IPS DF 19.7 (cell line): ENCODE measurements around the gene HTRA3.
A peak's percentile ranks its signal among the peaks of the same experiment; 100 is the strongest.

Experiments used
- DNase-seq: peaks from one replicate; pipeline ENCODE4 v3.0.0-alpha.2; 2013; ENCODE audit warnings: low read depth, low spot score

HTRA3 gene

DNA sequence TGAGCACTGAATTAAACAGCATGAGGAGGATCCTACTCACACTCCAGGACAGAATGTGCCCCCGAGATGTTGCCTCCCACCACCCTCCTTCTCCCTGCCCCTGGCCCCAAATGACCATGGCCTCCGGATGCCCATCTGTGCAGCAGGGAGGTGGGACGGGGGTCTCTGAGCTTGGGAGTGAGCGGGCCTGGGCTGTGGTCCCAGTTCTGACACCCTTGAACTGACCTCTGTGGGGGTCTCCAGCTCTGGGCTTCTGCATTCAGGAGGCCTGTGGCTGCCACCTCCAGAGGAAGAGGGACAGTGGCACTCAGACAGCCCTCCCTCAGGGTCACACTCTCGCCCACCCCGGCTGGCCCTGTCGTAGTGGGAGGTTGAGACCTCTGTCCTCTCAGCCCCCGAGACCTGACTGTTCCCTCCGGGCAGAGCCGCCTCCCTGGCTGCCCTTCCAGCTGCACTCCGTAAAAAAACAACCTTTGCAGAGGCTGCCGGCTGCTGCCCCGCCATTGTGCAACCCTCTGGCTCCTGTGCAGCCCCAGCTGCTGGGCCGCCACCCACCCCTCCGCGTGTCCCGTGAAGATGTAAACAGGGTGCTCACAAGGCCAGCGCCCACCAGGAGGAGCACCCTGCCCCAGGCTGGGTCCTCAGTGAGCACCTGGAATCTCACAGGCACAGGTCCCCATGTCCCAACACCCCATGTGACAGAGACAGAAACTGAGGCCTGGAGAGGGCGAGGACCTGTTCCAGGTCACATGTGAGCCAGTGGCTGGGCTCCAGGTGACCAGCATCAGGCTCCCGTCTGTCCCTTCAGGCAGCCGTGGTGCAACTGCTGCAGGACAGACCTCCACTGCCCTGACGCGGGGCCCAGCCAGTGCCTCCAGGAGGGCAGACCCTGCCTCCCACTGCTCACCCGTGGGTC is 39.6 kb downstream of the HTRA3 start:
- no peak for DNase-seq

DNA sequence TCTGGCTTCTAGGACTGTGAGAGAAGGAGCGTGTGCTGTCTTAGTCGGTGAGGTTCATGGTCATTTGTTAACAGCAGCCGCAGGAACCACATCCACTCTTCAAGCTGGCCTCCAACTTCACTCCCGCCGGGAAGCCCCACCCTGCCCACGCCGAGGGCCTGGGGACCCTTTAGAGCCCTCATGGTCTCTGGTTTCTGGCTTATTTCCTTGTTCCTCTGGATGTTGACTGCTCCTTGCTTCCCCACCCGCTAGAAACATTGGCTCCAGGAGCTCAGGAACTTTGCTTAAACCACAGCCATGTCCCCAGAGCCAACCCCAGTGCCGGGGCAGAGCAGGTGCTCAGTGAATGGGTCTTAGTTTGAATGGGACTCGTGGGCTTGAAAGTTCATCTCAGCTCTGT is 40.8 kb downstream of the HTRA3 start:
- DNase-seq, result no peak

- DNase-seq, result no peak
These were observed 41.8 kb downstream of the HTRA3 start for GRCh38 chr4:8311101-8312068.

- no peak for DNase-seq
These were observed 42.5 kb downstream of the HTRA3 start for GRCh38 chr4:8312069-8312445.

DNA sequence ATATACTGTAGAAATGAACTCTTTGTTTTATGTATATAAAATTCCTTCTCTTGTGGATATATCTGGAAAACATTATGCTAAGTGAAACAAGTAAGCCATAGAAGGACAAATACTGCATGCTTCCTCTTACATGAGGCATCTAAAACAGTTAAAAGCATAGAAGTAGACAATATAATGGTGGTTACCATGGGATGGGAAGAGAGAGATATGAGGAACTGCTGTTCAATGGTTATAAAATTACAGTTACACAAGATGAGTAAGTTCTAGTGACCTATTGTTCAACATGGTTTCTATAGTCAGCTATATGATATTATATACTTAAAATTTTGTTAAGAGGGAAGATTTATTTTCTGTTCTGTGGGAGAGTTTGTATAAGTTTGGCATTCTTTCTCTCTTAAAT is 43.4 kb downstream of the HTRA3 start:
- DNase-seq, result no peak

DNA sequence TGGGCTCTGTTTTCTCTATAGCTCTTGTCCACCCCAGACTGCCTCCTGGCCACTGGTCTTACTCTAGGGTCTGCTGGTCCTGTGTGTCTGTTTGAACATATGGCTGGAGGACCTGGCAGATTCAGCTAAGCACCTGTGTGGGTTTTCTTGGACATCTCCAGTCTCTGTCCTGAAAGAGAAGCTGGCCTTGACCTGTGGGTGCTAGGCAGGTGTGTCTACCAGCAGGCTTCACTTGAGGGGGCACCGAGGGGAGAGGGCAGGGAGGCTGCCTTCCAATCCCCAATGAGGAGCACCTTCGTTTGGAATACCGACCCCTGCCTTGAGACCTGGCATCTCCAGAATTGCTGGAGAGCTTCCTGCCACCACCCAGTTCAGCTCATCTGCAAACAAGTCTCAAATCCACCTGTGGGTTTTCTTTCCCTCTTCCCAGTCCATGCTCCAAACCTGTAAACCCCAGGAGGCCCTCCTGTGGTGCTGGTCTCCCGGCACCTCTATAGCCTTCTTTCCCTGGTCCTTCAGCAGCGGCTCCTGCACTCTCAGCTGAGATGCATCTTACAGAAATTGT is 45.2 kb downstream of the HTRA3 start:
- DNase-seq, result no peak

- DNase-seq, result peak; percentile 25
These were observed 46.1 kb downstream of the HTRA3 start for GRCh38 chr4:8315435-8316250.

- no peak for DNase-seq
These were observed 46.8 kb downstream of the HTRA3 start for GRCh38 chr4:8316251-8316771.

- no peak for DNase-seq
These were observed 47.4 kb downstream of the HTRA3 start for GRCh38 chr4:8316911-8317351.

- no peak for DNase-seq
These were observed 47.9 kb downstream of the HTRA3 start for GRCh38 chr4:8317474-8317873.

DNA sequence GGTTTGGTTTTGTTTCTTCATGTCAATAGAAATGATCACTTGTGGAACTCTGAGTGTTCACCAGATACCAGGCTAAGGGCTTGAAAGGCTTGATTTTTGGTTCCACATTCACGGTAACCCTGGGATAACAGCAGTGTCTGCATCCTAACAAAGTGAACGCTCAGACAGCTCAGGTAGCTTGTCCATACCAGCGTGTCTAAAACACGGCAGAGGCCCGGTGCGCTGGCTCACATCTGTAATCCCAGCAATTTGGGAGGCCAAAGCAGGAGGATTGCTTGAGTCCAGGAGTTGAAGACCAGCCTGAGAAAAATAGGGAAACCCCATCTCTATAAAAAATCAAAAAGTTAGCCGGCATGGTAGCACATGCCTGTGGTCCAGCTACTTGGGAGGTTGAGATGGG is 49.0 kb downstream of the HTRA3 start:
- no peak for DNase-seq

DNA sequence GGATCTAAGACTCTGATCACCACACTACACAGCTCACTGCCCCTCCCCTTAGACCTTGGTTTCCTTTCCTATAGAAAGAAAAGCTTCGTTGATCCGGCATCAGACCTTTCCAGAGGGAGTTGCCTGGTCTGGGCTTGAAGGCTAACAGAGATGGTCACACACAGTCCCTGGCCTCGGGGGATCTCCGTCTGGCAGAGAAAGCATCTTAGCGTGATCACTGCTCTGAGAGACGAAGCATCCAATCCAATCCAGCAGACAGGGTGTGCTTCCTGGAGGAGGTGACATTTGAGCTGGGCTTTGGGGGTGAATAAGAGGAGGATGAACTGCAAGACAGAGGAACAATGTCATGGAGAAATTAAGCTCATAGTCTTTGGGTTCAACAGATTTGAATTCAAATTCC is 49.5 kb downstream of the HTRA3 start:
- no peak for DNase-seq

DNA sequence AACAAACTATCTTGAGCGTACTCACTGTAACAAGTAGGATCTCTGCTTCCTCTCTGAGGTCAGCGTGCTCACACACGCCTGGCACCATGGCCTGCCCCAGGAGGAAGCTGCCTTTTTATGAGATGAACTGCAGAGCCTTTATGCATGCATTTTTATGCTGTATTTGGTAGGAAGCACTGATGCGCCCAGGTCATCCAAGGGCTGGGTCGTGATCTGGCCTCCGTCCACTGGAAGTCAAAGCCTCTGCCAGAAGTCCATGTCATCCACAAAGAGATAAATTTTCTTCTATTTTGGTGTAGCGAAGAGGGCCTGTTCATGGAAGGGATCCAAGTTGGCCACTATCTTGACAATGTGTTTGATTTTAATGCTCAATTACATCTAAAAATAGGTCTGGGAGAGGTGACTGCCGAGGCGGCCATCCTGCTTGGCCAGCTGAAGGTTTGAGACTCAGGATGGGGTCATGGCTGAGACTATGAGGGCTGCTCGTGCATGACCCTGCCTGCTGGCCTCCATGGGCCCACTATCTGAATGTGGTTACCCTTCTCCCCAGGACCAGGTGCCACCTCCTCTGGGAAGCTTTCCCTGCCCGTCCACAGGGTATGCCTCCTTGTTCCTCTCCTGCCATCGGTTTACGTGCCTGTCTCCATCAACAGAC is 50.3 kb downstream of the HTRA3 start:
- DNase-seq, result no peak

- DNase-seq, result no peak
These were observed 50.8 kb downstream of the HTRA3 start for GRCh38 chr4:8320386-8320750.

DNA sequence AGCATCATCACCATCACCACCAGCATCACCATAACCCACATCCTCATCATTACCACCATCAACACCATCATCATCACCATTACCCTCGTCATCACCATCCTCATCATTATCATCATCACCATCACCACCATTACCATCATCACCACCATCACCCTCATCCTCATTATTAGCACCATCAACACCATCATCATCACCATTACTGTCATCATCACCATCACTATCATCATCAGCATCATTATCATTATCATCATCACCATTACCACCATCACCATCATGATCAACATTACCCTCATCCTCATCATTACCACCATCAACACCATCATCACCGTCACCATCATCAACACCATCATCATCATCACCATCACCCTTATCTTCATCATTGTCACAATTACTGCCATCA is 51.7 kb downstream of the HTRA3 start:
- no peak for DNase-seq

DNA sequence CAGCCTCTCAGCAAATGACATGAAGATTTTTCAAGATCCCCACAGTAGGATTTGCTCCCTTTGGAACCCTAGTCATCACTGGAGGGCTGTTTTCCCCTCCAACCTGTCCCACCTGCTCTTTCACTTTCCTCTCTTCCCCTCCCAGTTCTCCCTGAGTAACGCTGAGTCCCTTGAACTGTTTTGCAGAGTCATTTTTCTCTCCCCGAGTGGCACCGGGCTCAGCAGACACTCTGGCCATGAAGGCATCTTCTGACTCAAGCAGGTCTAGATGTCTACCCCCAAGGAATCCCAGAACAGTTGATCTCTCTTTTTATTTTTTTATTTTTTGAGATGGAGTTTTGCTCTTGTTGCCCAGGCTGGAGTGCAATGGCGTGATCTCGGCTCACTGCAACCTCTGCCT is 52.2 kb downstream of the HTRA3 start:
- DNase-seq, result no peak

GRCh38 chr4:8322794-8323704 is 53.5 kb downstream of the HTRA3 start:
- DNase-seq, result no peak

DNA sequence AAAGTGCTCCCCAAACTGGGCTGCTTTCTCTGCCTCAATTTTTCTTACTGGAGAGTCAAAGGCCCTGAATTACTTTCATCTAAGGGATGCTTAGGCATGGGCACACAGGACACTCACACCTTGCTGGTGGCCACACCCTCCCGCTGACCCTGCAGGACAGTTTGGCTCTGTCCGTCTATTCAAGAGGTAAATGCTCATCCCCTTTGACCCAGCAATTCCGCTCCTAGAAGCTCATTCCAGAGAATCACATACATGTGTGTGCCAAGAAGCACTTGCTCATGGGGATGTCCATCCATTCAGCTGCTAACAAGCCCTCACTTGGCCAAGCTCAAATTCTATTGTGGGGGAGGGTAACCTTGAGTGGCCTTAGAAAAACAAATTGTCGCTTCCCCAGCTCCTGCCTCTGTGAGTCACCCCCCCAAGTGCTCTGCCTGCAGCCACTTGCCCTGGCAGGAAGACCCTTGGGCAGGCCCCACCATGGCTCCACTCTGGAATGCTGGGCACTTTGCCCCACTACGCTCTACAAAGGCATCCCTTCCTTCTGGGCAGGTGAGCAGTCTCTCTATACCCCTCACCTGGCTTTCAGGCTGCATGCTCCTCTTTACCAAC is 54.5 kb downstream of the HTRA3 start:
- DNase-seq, result no peak

- no peak for DNase-seq
These were observed 55.2 kb downstream of the HTRA3 start for GRCh38 chr4:8324640-8325239.
